GM12878 (cell line): ENCODE results near the gene SELP. TPM values are rescaled to one million over a fixed set of nuclear protein-coding genes. Genes with fewer than 3 reads are reported as not detected.

Source experiments
- ATAC-seq: fragments of 200-7000 bp; cut with Tn5 transposase; 3 replicates; pipeline ENCODE4 v1.9.1; 2020; ENCODE audit warnings: mild to moderate bottlenecking, moderate library complexity
- BruUV-seq: library from RNA; stranded (reverse); fragments of 400-500 nt; replicated peaks from 2 replicates; lab custom pipeline; 2021; lab: Mats Ljungman, UMichigan
- CTCF ChIA-PET: fragments of 300-600 bp; sonication (Branson Sonifier 250); formaldehyde crosslinking; extraction: SDS; loops from one replicate; lab custom pipeline; 2021; ENCODE audit warnings: inconsistent platforms; lab: Yijun Ruan, JAX
- POLR2A ChIA-PET: fragments of 350-600 bp; formaldehyde crosslinking; extraction: SDS; loops from one replicate; lab custom pipeline; 2021; ENCODE audit warnings: inconsistent platforms; lab: Charles Lee
- RAD21 ChIA-PET: fragments of 300-600 bp; sonication (Branson Sonifier 250); formaldehyde crosslinking; loops from one replicate; lab custom pipeline; 2023; ENCODE audit warnings: antibody characterized with exemption; ENCODE audit not compliant: unreplicated experiment; lab: Charles Lee
- SMC1A ChIA-PET: fragments of 300-600 bp; sonication (Branson Sonifier 250); formaldehyde crosslinking; loops from one replicate; lab custom pipeline; 2023; ENCODE audit not compliant: unreplicated experiment, uncharacterized antibody; lab: Charles Lee
- DNase-seq: peaks from one replicate; pipeline ENCODE4 v3.0.0-alpha.2; 2011; ENCODE audit warnings: low read depth, low spot score
- FAIRE-seq: peaks from 3 replicates; lab custom pipeline; 2011; peaks lifted over from hg19 to GRCh38; lab: Jason Lieb, UNC
- H2AFZ ChIP-seq: 2 replicates; pipeline ENCODE4 v1.6.0; 2011; ENCODE audit warnings: low read depth, low read length, control low read depth; ENCODE audit not compliant: control insufficient read depth
- H3K27ac ChIP-seq: 2 replicates; pipeline ENCODE4 v1.5.1; 2011; ENCODE audit warnings: control low read depth; ENCODE audit not compliant: control insufficient read depth, insufficient read depth
- H3K27me3 ChIP-seq, 2 experiments: replicated peaks in 1 of 2; 2 replicates each; pipeline versions ENCODE4 v1.6.0 to v1.6.1; 2011; ENCODE audit warnings: low read length in 1 of 2; ENCODE audit not compliant: control insufficient read depth in 2 of 2, insufficient read depth in 2 of 2
- H3K36me3 ChIP-seq, 2 experiments: 2 replicates each; pipeline ENCODE4 v1.5.1; 2011; ENCODE audit warnings: low read length in 1 of 2; ENCODE audit not compliant: control insufficient read depth in 2 of 2, insufficient read depth in 2 of 2
- H3K4me1 ChIP-seq: 2 replicates; pipeline ENCODE4 v1.6.1; 2011; ENCODE audit warnings: mild to moderate bottlenecking, low read length, moderate library complexity, mixed read lengths; ENCODE audit not compliant: control insufficient read depth, insufficient read depth
- H3K4me2 ChIP-seq: 2 replicates; pipeline ENCODE4 v1.6.0; 2011; ENCODE audit warnings: control low read depth; ENCODE audit not compliant: control insufficient read depth, insufficient read depth
- H3K4me3 ChIP-seq: fragments of 200-600 bp; sonication (generic); 2 replicates; pipeline ENCODE4 v1.5.1; 2016
- H3K79me2 ChIP-seq: 2 replicates; pipeline ENCODE4 v1.6.0; 2011; ENCODE audit warnings: low read length; ENCODE audit not compliant: control insufficient read depth, insufficient read depth
- H3K9ac ChIP-seq: 2 replicates; pipeline ENCODE4 v1.8.0; 2011; ENCODE audit warnings: low read length, control low read depth, mixed read lengths; ENCODE audit not compliant: control insufficient read depth, insufficient read depth
- H3K9me3 ChIP-seq: replicated peaks from 3 replicates; pipeline ENCODE4 v1.5.1; 2011; ENCODE audit warnings: mild to moderate bottlenecking, low read length; ENCODE audit not compliant: control insufficient read depth, insufficient read depth
- H4K20me1 ChIP-seq: 2 replicates; pipeline ENCODE4 v1.6.0; 2011; ENCODE audit not compliant: control insufficient read depth, insufficient read depth
- ATF7 ChIP-seq: fragments of 450-650 bp; IDR thresholded peaks from 2 replicates; pipeline ENCODE4 v1.6.1; 2016; ENCODE audit warnings: low read depth, mild to moderate bottlenecking
- CBFB ChIP-seq: IDR thresholded peaks from 2 replicates; pipeline ENCODE4 v1.6.1; 2016; ENCODE audit warnings: antibody characterized with exemption, low read depth
- MEF2B ChIP-seq: fragments of 450-650 bp; IDR thresholded peaks from 2 replicates; pipeline ENCODE4 v1.6.1; 2018; ENCODE audit warnings: mild to moderate bottlenecking, moderate library complexity; ENCODE audit not compliant: partially characterized antibody, poor library complexity, severe bottlenecking
- RAD21 ChIP-seq: IDR thresholded peaks from 2 replicates; pipeline ENCODE4 v1.6.1; 2011; ENCODE audit warnings: mild to moderate bottlenecking, low read depth, low read length, moderate library complexity; ENCODE audit not compliant: insufficient read depth
- WGBS: methylation state at CpG from one replicate; pipeline ENCODE4 v1.1.6; 2016; ENCODE audit warnings: low lambda C conversion rate; ENCODE audit not compliant: insufficient replicate concordance, insufficient coverage; ENCODE audit errors: missing lambda C conversion rate; 5-methylcytosine and 5-hydroxymethylcytosine counted together
- in situ Hi-C: fragments of 300-500 bp; cut with MboI; formaldehyde crosslinking; loops from 9 replicates; pipeline ENCODE4 v1.14.3; 2018; ENCODE audit warnings: mixed read lengths
- intact Hi-C: fragments of 100-400 bp; cut with micrococcal nuclease; formaldehyde crosslinking; loops from one replicate; pipeline ENCODE4 v1.14.2; 2022; ENCODE audit not compliant: unreplicated experiment
- polyA plus RNA-seq, 11 experiments: library from polyadenylated mRNA; depleted of rRNA in 4 of 11; unstranded in 6 of 11; stranded (reverse) in 5 of 11; fragments of >200 nt; fragmentation: Nextera tagmentation in 4 of 11; fragmentation: Illumina TruSeq in 1 of 11; extraction: Ambion mirVana in 4 of 11; extraction: Trizol in 1 of 11; gene quantifications; 1 replicate in 1 of 11; 2 replicates in 10 of 11; pipeline versions ENCODE4 v1.2.1 to v1.2.3, GENCODE V29; 2011 to 2016; ENCODE audit warnings: inconsistent platforms in 2 of 11, missing spikeins in 2 of 11, low read depth in 1 of 11
- total RNA-seq, 4 experiments: library from RNA; depleted of rRNA in 3 of 4; stranded (reverse); fragments of >200 nt in 3 of 4; fragmentation: Illumina TruSeq in 1 of 4; extraction: Trizol in 1 of 4; gene quantifications; 2 replicates each; pipeline versions ENCODE4 v1.2.1 to v1.2.3, GENCODE V29; 2013 to 2021

Gene SELP
- total and polyA plus RNA-seq, 10 of the 15 experiments (the other 5 are each of a cell fraction or from before 2014, with no cell fraction given): 0.04 to 0.23 (median 0.06) TPM; not detected in 7

- Histone ChIP-seq H3K4me3 (no peak overlapping the region), H3K4me1 (no peaks in the 10 kb centered on the region), H3K36me3 (no peaks in the 10 kb centered on the region), H4K20me1 (no peaks in the 10 kb centered on the region), H2AFZ (no peak overlapping the region), H3K27ac (no peak overlapping the region), H3K27me3 (no peaks in the 10 kb centered on the region), H3K9ac (no peak overlapping the region), H3K9me3 (no peaks in the 10 kb centered on the region), H3K79me2 (no peaks in the 10 kb centered on the region), H3K4me2 (no peak overlapping the region)
- ChIA-PET CTCF (interaction anchor here (0.6 to 5.7 kb wide), 15 partner anchors 9 to 1891 kb away, joined by 3 to 51 read pairs (median 4); no protein-coding TSS in a partner anchor), POLR2A (no interaction called here), SMC1A (interaction anchor here (0.7 to 3.6 kb wide), 7 partner anchors 53 to 1205 kb away, joined by 3 to 26 read pairs (median 4); no protein-coding TSS in a partner anchor), RAD21 (interaction anchor here (0.7 to 4.8 kb wide), 2 partner anchors 54 to 945 kb away, joined by 3 to 29 read pairs; no protein-coding TSS in a partner anchor)
- DNase-seq: no peak
- in situ Hi-C loops (loop anchor here (5.0 to 10.0 kb wide), 2 partner anchors 76 to 1103 kb away; no protein-coding TSS in a partner anchor), intact Hi-C loops (loop anchor here (5.0 kb wide), 1 partner anchor 181 kb away; the partner anchor contains the start of genes BLZF1 and NME7)
- ATAC-seq: no peak
- FAIRE-seq: no peak
- TF ChIP-seq CBFB (no peak), MEF2B (no peak), RAD21 (no peak), ATF7 (no peak)
- no TSS peak for BruUV-seq
- WGBS: 17% methylated on average over 2 of the region's 2 CpGs
Measured at GRCh38 chr1:169548282-169548681, 81.6 kb downstream of the SELP start.
